Measurements from ENCODE around the gene ITGB6.

DNA sequence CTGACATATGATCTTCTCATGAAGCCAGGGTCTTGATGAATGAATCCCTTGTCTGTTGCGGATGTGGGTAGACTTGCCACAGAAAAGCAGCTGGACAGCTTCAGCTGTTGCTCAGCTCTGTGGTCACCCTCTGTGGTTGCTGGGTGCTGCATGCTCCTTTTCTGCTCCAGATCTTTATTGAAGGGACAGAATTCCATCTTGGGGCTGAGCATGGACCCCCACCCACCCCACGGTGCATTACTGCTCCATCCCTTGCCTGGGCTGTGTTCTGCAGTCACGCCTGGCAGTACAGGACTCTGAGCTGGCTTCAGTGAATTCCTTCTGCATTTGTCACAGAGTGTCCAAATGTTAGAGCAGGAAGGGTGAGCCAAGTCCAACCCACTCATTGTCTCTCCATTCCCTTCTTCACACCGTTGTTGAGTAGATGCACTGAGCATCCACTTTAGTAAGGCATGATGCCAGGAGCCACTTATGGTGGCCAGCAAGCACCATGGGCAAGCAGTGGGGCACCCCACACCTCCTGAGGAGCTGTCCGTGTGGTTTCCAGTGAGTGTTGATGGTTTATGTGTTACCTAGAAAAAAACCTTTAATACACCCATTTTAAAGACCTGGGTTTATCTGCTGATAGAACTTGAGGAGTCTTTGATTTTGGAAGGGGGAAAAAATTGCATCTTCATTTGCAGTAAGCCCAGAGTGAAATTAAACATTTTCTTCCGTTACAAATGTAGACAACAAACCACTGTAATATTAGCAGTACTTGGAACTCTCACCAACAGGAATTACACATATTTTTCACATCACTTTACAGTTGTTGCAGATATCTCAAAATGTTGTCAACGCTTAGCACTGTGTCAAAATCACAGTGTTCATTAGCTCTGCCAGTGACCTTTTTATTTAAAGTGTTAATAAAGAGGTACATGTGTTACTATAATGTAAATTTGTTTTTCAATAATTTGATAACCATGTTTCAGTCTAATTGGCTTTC is 14.7 kb upstream of the ITGB6 start:
- TF ChIP-seq PPARA (CRISPR knock-in tag; IDR thresholded peaks at IDR 0.05; ENCODE audit: borderline replicate concordance) (no peak), ZNF8 (CRISPR knock-in tag; IDR thresholded peaks at IDR 0.05) (no peak), SNAI2 (CRISPR knock-in tag; IDR thresholded peaks at IDR 0.05) (no peak), ARNTL (CRISPR knock-in tag; IDR thresholded peaks at IDR 0.05; ENCODE audit: borderline replicate concordance, low read depth) (no peak), ZFP3 (CRISPR knock-in tag; IDR thresholded peaks at IDR 0.05) (0 out of 2 replicates have a peak, but pooled peaks have one; percentile 23), RARB (CRISPR knock-in tag; IDR thresholded peaks at IDR 0.05) (no peak), GLIS3 (CRISPR knock-in tag; IDR thresholded peaks at IDR 0.05) (no peak)
- TF ChIP-seq, protein P1, sequence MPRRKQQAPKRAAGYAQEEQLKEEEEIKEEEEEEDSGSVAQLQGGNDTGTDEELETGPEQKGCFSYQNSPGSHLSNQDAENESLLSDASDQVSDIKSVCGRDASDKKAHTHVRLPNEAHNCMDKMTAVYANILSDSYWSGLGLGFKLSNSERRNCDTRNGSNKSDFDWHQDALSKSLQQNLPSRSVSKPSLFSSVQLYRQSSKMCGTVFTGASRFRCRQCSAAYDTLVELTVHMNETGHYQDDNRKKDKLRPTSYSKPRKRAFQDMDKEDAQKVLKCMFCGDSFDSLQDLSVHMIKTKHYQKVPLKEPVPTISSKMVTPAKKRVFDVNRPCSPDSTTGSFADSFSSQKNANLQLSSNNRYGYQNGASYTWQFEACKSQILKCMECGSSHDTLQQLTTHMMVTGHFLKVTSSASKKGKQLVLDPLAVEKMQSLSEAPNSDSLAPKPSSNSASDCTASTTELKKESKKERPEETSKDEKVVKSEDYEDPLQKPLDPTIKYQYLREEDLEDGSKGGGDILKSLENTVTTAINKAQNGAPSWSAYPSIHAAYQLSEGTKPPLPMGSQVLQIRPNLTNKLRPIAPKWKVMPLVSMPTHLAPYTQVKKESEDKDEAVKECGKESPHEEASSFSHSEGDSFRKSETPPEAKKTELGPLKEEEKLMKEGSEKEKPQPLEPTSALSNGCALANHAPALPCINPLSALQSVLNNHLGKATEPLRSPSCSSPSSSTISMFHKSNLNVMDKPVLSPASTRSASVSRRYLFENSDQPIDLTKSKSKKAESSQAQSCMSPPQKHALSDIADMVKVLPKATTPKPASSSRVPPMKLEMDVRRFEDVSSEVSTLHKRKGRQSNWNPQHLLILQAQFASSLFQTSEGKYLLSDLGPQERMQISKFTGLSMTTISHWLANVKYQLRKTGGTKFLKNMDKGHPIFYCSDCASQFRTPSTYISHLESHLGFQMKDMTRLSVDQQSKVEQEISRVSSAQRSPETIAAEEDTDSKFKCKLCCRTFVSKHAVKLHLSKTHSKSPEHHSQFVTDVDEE (CRISPR knock-in tag; IDR thresholded peaks at IDR 0.05) = no peak
